Measurements from ENCODE around the gene SPAG16.

SPAG16 gene

DNA sequence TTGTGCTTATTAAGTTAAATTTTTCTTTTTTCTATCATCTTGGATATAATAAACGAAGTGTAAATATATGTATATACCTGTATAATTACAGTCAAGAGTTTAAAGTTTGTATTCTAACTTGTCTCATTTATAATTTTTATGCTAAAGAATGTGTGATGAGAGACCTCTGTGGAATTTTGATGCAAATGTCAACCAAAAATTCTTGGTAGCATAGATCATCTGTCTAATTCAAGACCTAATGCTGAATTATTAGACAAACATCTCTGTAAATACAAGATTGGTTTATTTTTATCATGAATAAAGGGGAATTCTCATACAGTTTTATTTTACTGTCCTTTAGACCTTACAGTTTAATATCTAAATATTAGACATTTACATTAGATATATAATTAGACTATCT is 977.4 kb downstream of the SPAG16 start:
- H3K79me2 ChIP-seq (ENCODE audit: insufficient read depth, low read length), result no peaks in the 10 kb centered on the region
- H2AFZ ChIP-seq (ENCODE audit: low read length), result no peak overlapping the region
- H3K4me1 ChIP-seq (ENCODE audit: insufficient read depth, low read length, severe bottlenecking), result no peaks in the 10 kb centered on the region
- no peaks in the 10 kb centered on the region for H4K20me1 ChIP-seq (ENCODE audit: insufficient read depth, low read length)
- no peaks in the 10 kb centered on the region for H3K36me3 ChIP-seq (ENCODE audit: insufficient read depth, low read length)
- H3K9me2 ChIP-seq (ENCODE audit: low read depth, low read length), result no peaks in the 10 kb centered on the region
- H3K9me3 ChIP-seq (ENCODE audit: low read length), result no peaks in the 10 kb centered on the region
- H3K27ac ChIP-seq (ENCODE audit: low read depth, low read length, poor library complexity, severe bottlenecking), result no peak overlapping the region
- no peak overlapping the region for H3K4me3 ChIP-seq (ENCODE audit: low read depth, low read length, poor library complexity, severe bottlenecking)
- H3K27me3 ChIP-seq (ENCODE audit: insufficient read depth, low read length), result no peaks in the 10 kb centered on the region
- TF ChIP-seq EZH2 (IDR thresholded peaks at IDR 0.05; ENCODE audit: borderline replicate concordance, low read length), result no peak
- TF ChIP-seq, protein P1, sequence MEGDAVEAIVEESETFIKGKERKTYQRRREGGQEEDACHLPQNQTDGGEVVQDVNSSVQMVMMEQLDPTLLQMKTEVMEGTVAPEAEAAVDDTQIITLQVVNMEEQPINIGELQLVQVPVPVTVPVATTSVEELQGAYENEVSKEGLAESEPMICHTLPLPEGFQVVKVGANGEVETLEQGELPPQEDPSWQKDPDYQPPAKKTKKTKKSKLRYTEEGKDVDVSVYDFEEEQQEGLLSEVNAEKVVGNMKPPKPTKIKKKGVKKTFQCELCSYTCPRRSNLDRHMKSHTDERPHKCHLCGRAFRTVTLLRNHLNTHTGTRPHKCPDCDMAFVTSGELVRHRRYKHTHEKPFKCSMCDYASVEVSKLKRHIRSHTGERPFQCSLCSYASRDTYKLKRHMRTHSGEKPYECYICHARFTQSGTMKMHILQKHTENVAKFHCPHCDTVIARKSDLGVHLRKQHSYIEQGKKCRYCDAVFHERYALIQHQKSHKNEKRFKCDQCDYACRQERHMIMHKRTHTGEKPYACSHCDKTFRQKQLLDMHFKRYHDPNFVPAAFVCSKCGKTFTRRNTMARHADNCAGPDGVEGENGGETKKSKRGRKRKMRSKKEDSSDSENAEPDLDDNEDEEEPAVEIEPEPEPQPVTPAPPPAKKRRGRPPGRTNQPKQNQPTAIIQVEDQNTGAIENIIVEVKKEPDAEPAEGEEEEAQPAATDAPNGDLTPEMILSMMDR (IDR thresholded peaks at IDR 0.05; ENCODE audit: low read length), result no peak
- no peak overlapping the region for H3K9ac ChIP-seq (ENCODE audit: low read length)
- no peak overlapping the region for H3K4me2 ChIP-seq (ENCODE audit: low read length)
- no peaks in the 10 kb centered on the region for H3F3A ChIP-seq (ENCODE audit: insufficient read depth, low read length)

DNA sequence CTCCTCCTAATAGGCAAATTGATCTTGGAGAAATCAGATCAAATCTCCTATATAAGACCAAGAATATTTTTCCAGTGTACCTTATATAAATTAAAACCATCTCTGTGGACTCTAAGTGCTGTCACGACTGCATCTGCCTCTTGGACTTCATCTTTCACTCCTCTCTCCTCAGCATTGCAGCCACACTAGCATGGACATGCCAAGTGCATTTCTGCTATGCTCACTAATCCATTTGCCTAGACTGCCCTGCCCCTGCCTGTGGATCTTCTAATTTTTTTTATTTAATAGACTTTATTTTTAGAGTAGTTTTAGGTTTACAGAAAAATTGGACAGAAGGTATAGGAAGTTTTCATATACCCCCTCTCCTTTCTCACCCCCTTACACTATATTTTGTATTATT is 979.9 kb downstream of the SPAG16 start:
- Histone ChIP-seq H3K9me3 (ENCODE audit: low read length) (no peaks in the 10 kb centered on the region), H3K27me3 (ENCODE audit: insufficient read depth, low read length) (no peaks in the 10 kb centered on the region), H4K20me1 (ENCODE audit: insufficient read depth, low read length) (no peaks in the 10 kb centered on the region), H3K79me2 (ENCODE audit: insufficient read depth, low read length) (no peaks in the 10 kb centered on the region), H3F3A (ENCODE audit: insufficient read depth, low read length) (no peaks in the 10 kb centered on the region), H2AFZ (ENCODE audit: low read length) (no peak overlapping the region), H3K36me3 (ENCODE audit: insufficient read depth, low read length) (no peaks in the 10 kb centered on the region), H3K4me3 (ENCODE audit: low read depth, low read length, poor library complexity, severe bottlenecking) (no peak overlapping the region), H3K4me1 (ENCODE audit: insufficient read depth, low read length, severe bottlenecking) (no peaks in the 10 kb centered on the region), H3K9ac (ENCODE audit: low read length) (no peak overlapping the region), H3K27ac (ENCODE audit: low read depth, low read length, poor library complexity, severe bottlenecking) (no peak overlapping the region), H3K4me2 (ENCODE audit: low read length) (no peak overlapping the region), H3K9me2 (ENCODE audit: low read depth, low read length) (no peaks in the 10 kb centered on the region)
- TF ChIP-seq EZH2 (IDR thresholded peaks at IDR 0.05; ENCODE audit: borderline replicate concordance, low read length), result no peak
- TF ChIP-seq, protein P1 (IDR thresholded peaks at IDR 0.05; ENCODE audit: low read length), result no peak

DNA sequence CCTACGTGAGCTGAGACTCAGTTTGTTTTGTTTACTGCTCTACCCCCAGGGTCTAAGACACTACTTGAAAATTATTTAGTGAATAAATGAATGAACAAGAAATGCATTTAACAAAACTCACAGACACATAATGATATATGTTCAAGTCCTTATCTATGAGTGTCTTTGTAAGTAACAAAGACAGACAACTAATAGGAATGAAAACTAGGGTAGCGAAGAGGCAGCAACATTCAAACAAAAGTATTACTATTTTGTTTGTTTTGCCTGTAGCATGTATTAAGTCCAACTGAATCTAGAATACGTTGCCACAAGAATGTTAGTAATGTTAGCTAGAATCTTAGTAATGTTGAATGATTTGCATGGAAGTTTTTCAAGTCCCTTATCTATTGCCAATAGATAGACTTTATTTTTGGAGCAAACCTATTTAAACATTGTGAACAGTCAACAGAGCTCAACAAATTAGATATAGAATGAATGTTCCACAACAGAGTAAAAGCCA is 981.8 kb downstream of the SPAG16 start:
- H3K27ac ChIP-seq (ENCODE audit: low read depth, low read length, poor library complexity, severe bottlenecking), result no peak overlapping the region
- H3K27me3 ChIP-seq (ENCODE audit: insufficient read depth, low read length), result no peaks in the 10 kb centered on the region
- no peak overlapping the region for H3K4me2 ChIP-seq (ENCODE audit: low read length)
- no peaks in the 10 kb centered on the region for H3F3A ChIP-seq (ENCODE audit: insufficient read depth, low read length)
- H3K9ac ChIP-seq (ENCODE audit: low read length), result no peak overlapping the region
- H3K9me2 ChIP-seq (ENCODE audit: low read depth, low read length), result no peaks in the 10 kb centered on the region
- H3K9me3 ChIP-seq (ENCODE audit: low read length), result no peaks in the 10 kb centered on the region
- no peak overlapping the region for H3K4me3 ChIP-seq (ENCODE audit: low read depth, low read length, poor library complexity, severe bottlenecking)
- no peak overlapping the region for H2AFZ ChIP-seq (ENCODE audit: low read length)
- H4K20me1 ChIP-seq (ENCODE audit: insufficient read depth, low read length), result no peaks in the 10 kb centered on the region
- no peaks in the 10 kb centered on the region for H3K36me3 ChIP-seq (ENCODE audit: insufficient read depth, low read length)
- H3K4me1 ChIP-seq (ENCODE audit: insufficient read depth, low read length, severe bottlenecking), result no peaks in the 10 kb centered on the region
- no peaks in the 10 kb centered on the region for H3K79me2 ChIP-seq (ENCODE audit: insufficient read depth, low read length)
- no peak for TF ChIP-seq EZH2 (IDR thresholded peaks at IDR 0.05; ENCODE audit: borderline replicate concordance, low read length)
- TF ChIP-seq, protein P1 (IDR thresholded peaks at IDR 0.05; ENCODE audit: low read length), result no peak

Data from OCI-LY1 (cell line).